Measurements from ENCODE around the gene OTUB1. TPM values are rescaled to one million over a fixed set of nuclear protein-coding genes. Genes with fewer than 3 reads are reported as not detected.

Gene OTUB1
- total RNA-seq, 1 experiment from 2014 or later: 119 TPM

- POLR2A ChIA-PET (ENCODE audit: unreplicated experiment): interaction anchor here (0.6 kb wide), 1 partner anchor 9 kb away, joined by 4 read pairs; no protein-coding TSS in a partner anchor
Observed at GRCh38 chr11:63997104-63997700, 11.0 kb downstream of the OTUB1 start.

GRCh38 chr11:63997801-63998337, 11.6 kb downstream of the OTUB1 start:
- Histone ChIP-seq H3F3A (ENCODE audit: insufficient read depth, low read depth) (peaks cover 27% of the 10 kb centered on the region; the same call in 1 of the 2 replicates), H3K9me3 (ENCODE audit: insufficient read depth, low read depth) (no peaks in the 10 kb centered on the region), H3K4me3 (no peak overlapping the region), H3K4me1 (replicated peaks; ENCODE audit: insufficient read depth) (no peaks in the 10 kb centered on the region), H3K4me2 (no peak overlapping the region), H3K9me2 (ENCODE audit: insufficient read depth) (no peaks in the 10 kb centered on the region), H2AFZ (no peak overlapping the region), H3K79me2 (ENCODE audit: low read depth) (no peaks in the 10 kb centered on the region), H3K27ac (no peak overlapping the region), H4K20me1 (ENCODE audit: insufficient read depth) (peaks cover 82% of the 10 kb centered on the region), H3K27me3 (ENCODE audit: insufficient read depth, low read depth) (no peaks in the 10 kb centered on the region), H3K36me3 (ENCODE audit: low read depth) (peaks cover 9% of the 10 kb centered on the region; the same call in 1 of the 2 replicates)
- BruUV-seq (replicated peaks): no TSS peak
- ChIA-PET POLR2A (ENCODE audit: unreplicated experiment) (interaction anchor here (0.6 kb wide), 1 partner anchor 8 kb away, joined by 4 read pairs; no protein-coding TSS in a partner anchor), CTCF (no interaction called here)
- intact Hi-C loops (cut with micrococcal nuclease; ENCODE audit: unreplicated experiment): no loop called here
- DNase-seq: no peak
- TF ChIP-seq CTCF (conservative IDR thresholded peaks at IDR 0.05) (no peak), EZH2 (IDR thresholded peaks at IDR 0.05; ENCODE audit: low read depth) (no peak)

More at GRCh38 chr11:63997104-63997700, 11.0 kb downstream of the OTUB1 start:
- H4K20me1 ChIP-seq (ENCODE audit: insufficient read depth): peaks cover 78% of the 10 kb centered on the region
- CTCF ChIA-PET: no interaction called here
- H2AFZ ChIP-seq: no peak overlapping the region
- H3K79me2 ChIP-seq (ENCODE audit: low read depth): no peaks in the 10 kb centered on the region
- no peak overlapping the region for H3K27ac ChIP-seq
- no peak overlapping the region for H3K4me2 ChIP-seq
- BruUV-seq (replicated peaks): TSS peak; percentile 40
- no peak overlapping the region for H3K4me3 ChIP-seq
- H3K36me3 ChIP-seq (ENCODE audit: low read depth): peaks cover 9% of the 10 kb centered on the region; the same call in 1 of the 2 replicates
- TF ChIP-seq EZH2 (IDR thresholded peaks at IDR 0.05; ENCODE audit: low read depth): no peak
- no peak for TF ChIP-seq CTCF (conservative IDR thresholded peaks at IDR 0.05)
- no peaks in the 10 kb centered on the region for H3K27me3 ChIP-seq (ENCODE audit: insufficient read depth, low read depth)
- intact Hi-C loops (cut with micrococcal nuclease; ENCODE audit: unreplicated experiment): no loop called here
- no peaks in the 10 kb centered on the region for H3K9me2 ChIP-seq (ENCODE audit: insufficient read depth)
- peaks cover 25% of the 10 kb centered on the region; the same call in 1 of the 2 replicates for H3F3A ChIP-seq (ENCODE audit: insufficient read depth, low read depth)
- H3K4me1 ChIP-seq (replicated peaks; ENCODE audit: insufficient read depth): no peaks in the 10 kb centered on the region
- DNase-seq: no peak
- no peaks in the 10 kb centered on the region for H3K9me3 ChIP-seq (ENCODE audit: insufficient read depth, low read depth)

GRCh38 chr11:63998558-63999348, 12.5 kb downstream of the OTUB1 start:
- no peaks in the 10 kb centered on the region for H3K27me3 ChIP-seq (ENCODE audit: insufficient read depth, low read depth)
- ChIA-PET POLR2A (ENCODE audit: unreplicated experiment) (no interaction called here), CTCF (no interaction called here)
- H4K20me1 ChIP-seq (ENCODE audit: insufficient read depth): peaks cover 81% of the 10 kb centered on the region
- no peak overlapping the region for H3K4me3 ChIP-seq
- TF ChIP-seq EZH2 (IDR thresholded peaks at IDR 0.05; ENCODE audit: low read depth): no peak
- TF ChIP-seq CTCF (conservative IDR thresholded peaks at IDR 0.05): no peak
- BruUV-seq (replicated peaks): no TSS peak
- no peak overlapping the region for H2AFZ ChIP-seq
- no peaks in the 10 kb centered on the region for H3K9me2 ChIP-seq (ENCODE audit: insufficient read depth)
- no peak for DNase-seq
- no peak overlapping the region for H3K27ac ChIP-seq
- H3K79me2 ChIP-seq (ENCODE audit: low read depth): no peaks in the 10 kb centered on the region
- H3K36me3 ChIP-seq (ENCODE audit: low read depth): peaks cover 9% of the 10 kb centered on the region; the same call in 1 of the 2 replicates
- H3K4me2 ChIP-seq: no peak overlapping the region
- H3F3A ChIP-seq (ENCODE audit: insufficient read depth, low read depth): peaks cover 29% of the 10 kb centered on the region; the same call in 1 of the 2 replicates
- no peaks in the 10 kb centered on the region for H3K9me3 ChIP-seq (ENCODE audit: insufficient read depth, low read depth)
- intact Hi-C loops (cut with micrococcal nuclease; ENCODE audit: unreplicated experiment): no loop called here
- H3K4me1 ChIP-seq (replicated peaks; ENCODE audit: insufficient read depth): no peaks in the 10 kb centered on the region
